RWPE2 (cell line): ENCODE results near the gene KLHL6.
"Not testable (repeated sequence)": the region's sequence is repeated elsewhere in the genome, so short reads cannot be mapped to it uniquely, and the experiment has no call there.

Source experiments
- ATAC-seq: fragments of 200-7000 bp; cut with Tn5 transposase; 3 replicates; pipeline ENCODE4 v1.9.1; 2021; ENCODE audit warnings: low read depth
- DNase-seq: peaks from one replicate; pipeline ENCODE4 v3.0.0-alpha.2; 2020; ENCODE audit warnings: low spot score
- H3K27ac ChIP-seq: fragments of 450-650 bp; 2 replicates; pipeline ENCODE4 v1.5.1; 2017; ENCODE audit warnings: mild to moderate bottlenecking; ENCODE audit not compliant: poor library complexity, severe bottlenecking
- H3K27me3 ChIP-seq: fragments of 250-450 bp; sonication (Bioruptor Pico); 2 replicates; pipeline ENCODE4 v1.5.1; 2021; ENCODE audit warnings: mild to moderate bottlenecking, moderate library complexity; ENCODE audit not compliant: insufficient read depth, poor library complexity, severe bottlenecking
- H3K36me3 ChIP-seq: fragments of 250-450 bp; sonication (Bioruptor Pico); 2 replicates; pipeline ENCODE4 v1.5.1; 2020; ENCODE audit warnings: low read depth, mild to moderate bottlenecking, moderate library complexity
- H3K4me1 ChIP-seq: fragments of 250-450 bp; sonication (Bioruptor Pico); 2 replicates; pipeline ENCODE4 v1.5.1; 2021; ENCODE audit warnings: mild to moderate bottlenecking, moderate library complexity; ENCODE audit not compliant: insufficient read depth, poor library complexity, severe bottlenecking
- H3K4me3 ChIP-seq: fragments of 250-450 bp; sonication (Bioruptor Pico); 2 replicates; pipeline ENCODE4 v1.5.1; 2021; ENCODE audit warnings: mild to moderate bottlenecking, moderate library complexity; ENCODE audit not compliant: severe bottlenecking
- H3K9me3 ChIP-seq: fragments of 250-450 bp; sonication (Bioruptor Pico); 2 replicates; pipeline ENCODE4 v1.5.1; 2021; ENCODE audit warnings: mild to moderate bottlenecking, moderate library complexity; ENCODE audit not compliant: severe bottlenecking
- CTCF ChIP-seq: fragments of 450-650 bp; IDR thresholded peaks from one replicate; pipeline ENCODE4 v1.5.1; 2017; ENCODE audit warnings: mild to moderate bottlenecking, moderate library complexity; ENCODE audit not compliant: poor library complexity, severe bottlenecking

KLHL6 gene

GRCh38 chr3:183442994-183443393 is 112.5 kb downstream of the KLHL6 start:
- Histone ChIP-seq H3K4me1 (no peaks in the 10 kb centered on the region), H3K9me3 (peaks cover 2% of the 10 kb centered on the region), H3K27me3 (no peaks in the 10 kb centered on the region), H3K4me3 (no peak overlapping the region), H3K27ac (no peak overlapping the region), H3K36me3 (no peaks in the 10 kb centered on the region)
- TF ChIP-seq CTCF: no peak
- no peak for ATAC-seq
- no peak for DNase-seq

GRCh38 chr3:183440521-183440920 is 115.0 kb downstream of the KLHL6 start:
- not testable (repeated sequence) for ATAC-seq, H3K27me3 ChIP-seq, DNase-seq, H3K4me1 ChIP-seq, H3K27ac ChIP-seq, H3K4me3 ChIP-seq, H3K36me3 ChIP-seq, H3K9me3 ChIP-seq

- DNase-seq (no peak), ATAC-seq (no peak)
- no peak for TF ChIP-seq CTCF
- H3K4me3 ChIP-seq: no peak overlapping the region
- no peaks in the 10 kb centered on the region for H3K36me3 ChIP-seq
- H3K27me3 ChIP-seq: no peaks in the 10 kb centered on the region
- H3K27ac ChIP-seq: no peak overlapping the region
- H3K4me1 ChIP-seq: no peaks in the 10 kb centered on the region
- H3K9me3 ChIP-seq: peaks cover 2% of the 10 kb centered on the region
These were observed 116.0 kb downstream of the KLHL6 start for GRCh38 chr3:183439515-183439914.

- H3K9me3 ChIP-seq: peaks cover 2% of the 10 kb centered on the region
- no peak for TF ChIP-seq CTCF
- ATAC-seq (no peak), DNase-seq (no peak)
- H3K27ac ChIP-seq: no peak overlapping the region
- no peaks in the 10 kb centered on the region for H3K36me3 ChIP-seq
- no peaks in the 10 kb centered on the region for H3K27me3 ChIP-seq
- no peak overlapping the region for H3K4me3 ChIP-seq
- no peaks in the 10 kb centered on the region for H3K4me1 ChIP-seq
These were observed 116.8 kb downstream of the KLHL6 start for GRCh38 chr3:183438735-183439134.

GRCh38 chr3:183437666-183438564 is 117.6 kb downstream of the KLHL6 start:
- DNase-seq: no peak
- H3K4me1 ChIP-seq: no peaks in the 10 kb centered on the region
- no peak for ATAC-seq
- no peaks in the 10 kb centered on the region for H3K36me3 ChIP-seq
- no peak for TF ChIP-seq CTCF
- H3K27me3 ChIP-seq: no peaks in the 10 kb centered on the region
- H3K4me3 ChIP-seq: no peak overlapping the region
- H3K9me3 ChIP-seq: no peaks in the 10 kb centered on the region
- H3K27ac ChIP-seq: no peak overlapping the region
